ENCODE data around the gene TCHP.

Gene TCHP

DNA sequence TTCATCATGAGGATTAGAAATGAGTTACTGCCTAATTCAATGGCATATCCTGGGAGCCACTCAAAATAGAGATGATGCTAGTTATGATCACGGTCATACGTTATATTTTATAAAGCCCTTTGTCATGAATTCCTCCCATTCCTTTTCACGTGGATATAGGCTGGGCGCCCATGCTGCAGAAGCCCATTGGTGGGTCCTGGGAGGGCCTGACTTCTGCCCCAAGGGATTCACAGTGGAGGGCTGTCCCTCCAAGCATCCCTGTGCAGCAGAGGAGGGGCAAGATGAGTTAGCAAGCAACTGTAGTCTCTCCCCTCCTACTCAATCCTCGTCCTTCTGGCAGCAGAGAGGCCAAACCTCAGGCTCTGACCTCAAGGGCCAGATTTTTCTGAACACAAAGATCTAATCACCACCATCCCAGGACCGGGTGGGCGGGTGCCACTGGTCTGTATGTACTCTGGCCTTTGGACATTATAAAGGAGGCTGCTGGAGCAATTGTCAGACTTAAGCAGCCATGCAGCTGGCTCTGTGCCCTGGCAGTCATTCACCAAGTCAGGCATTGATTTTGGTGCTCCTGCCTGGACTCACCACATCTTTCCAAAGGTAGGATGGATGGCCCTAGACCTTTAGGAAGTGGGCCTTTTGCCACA, 28.3 kb upstream of the TCHP start:
- DNase-seq (ENCODE audit: insufficient read length, low spot score) (no peak), FAIRE-seq (no peak)
- no peak for TF ChIP-seq POLR2A (IDR thresholded peaks at IDR 0.05; ENCODE audit: low read depth, low read length)

DNA sequence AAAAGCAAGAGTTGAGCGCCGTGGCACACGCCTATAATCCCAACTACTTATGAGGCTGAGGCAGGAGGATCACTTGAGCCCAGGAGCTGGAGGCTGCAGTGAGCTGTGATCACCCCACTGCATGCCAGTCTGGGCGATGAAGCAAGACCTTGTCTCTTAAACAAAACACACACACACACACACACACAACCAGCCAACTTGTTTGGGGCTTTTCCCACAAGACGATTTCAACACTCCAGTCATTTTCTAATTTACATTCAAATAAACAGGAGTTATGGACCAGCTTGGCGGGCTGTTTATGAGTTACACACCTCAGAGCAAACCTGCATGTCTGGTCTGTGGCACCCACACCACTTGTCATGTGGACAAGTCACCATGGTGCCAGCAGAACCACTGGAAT, 26.4 kb upstream of the TCHP start:
- no peak for FAIRE-seq
- no peak for TF ChIP-seq POLR2A (IDR thresholded peaks at IDR 0.05; ENCODE audit: low read depth, low read length)
- DNase-seq (ENCODE audit: insufficient read length, low spot score), result no peak

- FAIRE-seq (no peak), DNase-seq (ENCODE audit: insufficient read length, low spot score) (no peak)
- no peak for TF ChIP-seq POLR2A (IDR thresholded peaks at IDR 0.05; ENCODE audit: low read depth, low read length)
Observed at GRCh38 chr12:109875572-109876131, 24.4 kb upstream of the TCHP start.

GRCh38 chr12:109876406-109876805, 23.7 kb upstream of the TCHP start:
- no peak for FAIRE-seq
- DNase-seq (ENCODE audit: insufficient read length, low spot score), result no peak
- no peak for TF ChIP-seq POLR2A (IDR thresholded peaks at IDR 0.05; ENCODE audit: low read depth, low read length)

- TF ChIP-seq POLR2A (IDR thresholded peaks at IDR 0.05; ENCODE audit: low read depth, low read length), result no peak
- FAIRE-seq (no peak), DNase-seq (ENCODE audit: insufficient read length, low spot score) (no peak)
Observed at GRCh38 chr12:109877504-109878246, 22.4 kb upstream of the TCHP start.

DNA sequence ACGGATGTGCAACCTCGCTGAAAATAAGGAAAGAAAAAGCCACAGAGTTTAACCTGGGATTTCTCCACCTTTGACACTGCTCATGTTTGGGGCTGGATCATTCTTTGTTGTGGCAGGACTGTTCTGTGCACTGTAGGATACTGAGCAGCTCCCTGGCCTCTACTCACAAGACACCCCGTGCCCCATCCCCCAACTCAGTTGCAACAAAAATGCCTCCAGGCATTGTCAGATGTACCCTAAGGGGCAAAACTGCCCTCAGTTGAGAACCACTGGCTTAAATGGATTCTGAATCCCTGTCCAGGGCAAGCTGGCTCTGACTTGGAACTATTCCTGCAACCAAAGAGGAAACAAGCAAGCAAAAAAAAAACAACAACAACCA, 21.8 kb upstream of the TCHP start:
- DNase-seq (ENCODE audit: insufficient read length, low spot score), result no peak
- no peak for FAIRE-seq
- no peak for TF ChIP-seq POLR2A (IDR thresholded peaks at IDR 0.05; ENCODE audit: low read depth, low read length)

- FAIRE-seq (no peak), DNase-seq (ENCODE audit: insufficient read length, low spot score) (no peak)
- TF ChIP-seq POLR2A (IDR thresholded peaks at IDR 0.05; ENCODE audit: low read depth, low read length), result no peak
Observed at GRCh38 chr12:109878749-109879148, 21.3 kb upstream of the TCHP start.

DNA sequence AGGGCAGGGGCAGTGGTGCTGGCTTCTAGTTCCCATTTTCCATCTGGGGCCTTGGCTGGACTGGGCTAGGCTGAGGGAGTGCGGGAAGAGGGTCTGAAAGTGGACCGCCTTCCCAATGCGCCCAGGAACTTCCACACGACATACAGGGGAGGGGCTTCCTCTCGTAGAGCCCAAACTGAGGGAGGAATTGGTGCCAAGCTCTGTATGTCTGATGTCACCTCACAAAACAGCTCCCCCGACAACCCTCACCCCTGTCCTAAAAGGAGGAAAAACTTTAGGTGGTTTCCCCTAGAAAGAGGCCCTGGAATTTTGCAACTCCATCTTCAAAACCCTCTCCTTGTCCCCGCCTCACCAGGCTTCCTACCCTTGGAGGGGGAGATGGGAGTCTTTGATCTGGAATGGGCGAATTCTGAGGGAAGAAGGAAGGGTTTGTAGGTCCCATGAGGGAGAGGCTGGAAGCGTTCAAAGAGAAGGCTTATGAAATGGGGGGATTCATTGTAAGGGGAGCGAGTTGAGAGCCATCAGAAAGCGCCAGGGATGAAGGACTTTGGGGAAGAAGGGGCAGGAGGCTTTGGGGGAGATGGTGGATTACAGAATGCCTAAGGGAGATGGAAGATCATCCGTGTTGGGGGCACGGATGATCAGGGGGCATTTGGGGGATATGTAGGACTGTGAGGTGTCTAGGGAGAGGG, 20.6 kb upstream of the TCHP start:
- no peak for TF ChIP-seq POLR2A (IDR thresholded peaks at IDR 0.05; ENCODE audit: low read depth, low read length)
- DNase-seq (ENCODE audit: insufficient read length, low spot score) (no peak), FAIRE-seq (no peak)

DNA sequence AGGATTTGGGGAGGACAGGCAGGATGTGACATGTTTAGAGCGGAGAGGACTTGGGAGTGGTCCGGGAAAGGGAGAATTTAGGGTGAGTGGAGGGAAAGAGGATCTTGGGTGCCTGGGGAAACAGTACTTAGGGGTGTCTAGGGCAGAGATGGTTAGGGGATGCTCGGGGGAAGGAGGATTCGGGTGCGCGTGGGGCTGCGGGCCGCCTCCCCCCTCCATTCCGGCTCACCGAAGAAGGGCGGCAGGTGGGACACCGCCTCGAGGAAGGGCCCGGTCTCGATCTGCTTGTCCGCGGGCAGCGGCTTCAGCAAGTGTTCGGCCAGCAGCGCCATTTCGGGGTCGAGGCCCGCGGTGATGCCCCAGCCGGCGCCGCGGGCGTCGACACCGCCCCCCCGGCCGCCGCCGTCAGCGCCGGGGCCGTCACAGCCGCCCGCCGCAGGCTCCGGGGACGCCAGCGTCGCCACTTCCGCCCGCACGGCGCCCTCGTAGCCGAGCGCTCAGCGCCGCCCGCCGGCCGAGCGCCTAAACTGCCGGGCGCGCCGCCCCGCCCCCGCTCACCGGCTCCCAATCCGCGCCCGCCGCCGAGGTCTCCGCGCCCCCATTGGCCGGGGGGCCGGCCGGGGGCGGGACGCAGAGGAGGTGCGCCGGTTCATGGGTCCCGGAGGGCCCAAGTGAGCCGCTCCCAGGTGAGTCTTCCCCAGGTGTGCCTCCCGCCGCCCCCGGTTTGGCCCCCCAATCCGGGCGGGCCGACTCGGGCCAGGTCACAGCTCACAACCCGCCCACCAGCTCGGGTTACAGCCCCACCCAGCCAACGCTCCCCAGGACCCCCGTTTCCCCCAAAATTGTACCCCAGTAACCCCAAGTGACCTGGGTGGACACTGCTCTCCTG, 19.8 kb upstream of the TCHP start, which contains the start of gene GLTP:
Gene GLTP, minus strand, starts transcription at position 499 of the 889 bp plus-strand sequence. Its CDS starts 167 bp downstream, at position 332.
- no peak for FAIRE-seq

GRCh38 chr12:109880938-109881337, 19.1 kb upstream of the TCHP start:
- no peak for TF ChIP-seq POLR2A (IDR thresholded peaks at IDR 0.05; ENCODE audit: low read depth, low read length)
- no peak for FAIRE-seq
- no peak for DNase-seq (ENCODE audit: insufficient read length, low spot score)

More for the DNA sequence above, 19.8 kb upstream of the TCHP start, which contains the start of gene GLTP:
- DNase-seq (ENCODE audit: insufficient read length, low spot score), result peak; percentile 80
- peak; percentile 64 for TF ChIP-seq POLR2A (IDR thresholded peaks at IDR 0.05; ENCODE audit: low read depth, low read length)

GRCh38 chr12:109881752-109882151, 18.3 kb upstream of the TCHP start:
- no peak for TF ChIP-seq POLR2A (IDR thresholded peaks at IDR 0.05; ENCODE audit: low read depth, low read length)
- DNase-seq (ENCODE audit: insufficient read length, low spot score), result no peak
- no peak for FAIRE-seq

DNA sequence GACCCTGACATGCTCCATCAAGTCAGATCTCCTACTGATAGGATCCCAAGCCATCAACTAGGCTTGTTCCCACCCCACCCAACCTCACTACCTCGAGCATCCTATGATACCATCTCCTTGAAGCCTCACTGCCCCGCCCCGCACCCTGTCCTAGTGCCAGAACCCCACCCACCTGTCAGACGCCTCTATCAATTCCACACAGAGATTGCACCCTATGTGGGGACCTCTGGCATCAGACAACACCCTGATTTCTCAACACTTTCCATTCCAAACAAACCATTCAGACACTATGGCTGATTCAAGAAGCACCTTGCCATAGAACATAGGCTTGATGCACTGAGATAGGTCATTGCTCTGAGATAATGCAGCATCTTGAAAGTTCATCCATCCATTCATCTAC, 16.6 kb upstream of the TCHP start:
- DNase-seq (ENCODE audit: insufficient read length, low spot score) (no peak), FAIRE-seq (no peak)
- no peak for TF ChIP-seq POLR2A (IDR thresholded peaks at IDR 0.05; ENCODE audit: low read depth, low read length)

DNA sequence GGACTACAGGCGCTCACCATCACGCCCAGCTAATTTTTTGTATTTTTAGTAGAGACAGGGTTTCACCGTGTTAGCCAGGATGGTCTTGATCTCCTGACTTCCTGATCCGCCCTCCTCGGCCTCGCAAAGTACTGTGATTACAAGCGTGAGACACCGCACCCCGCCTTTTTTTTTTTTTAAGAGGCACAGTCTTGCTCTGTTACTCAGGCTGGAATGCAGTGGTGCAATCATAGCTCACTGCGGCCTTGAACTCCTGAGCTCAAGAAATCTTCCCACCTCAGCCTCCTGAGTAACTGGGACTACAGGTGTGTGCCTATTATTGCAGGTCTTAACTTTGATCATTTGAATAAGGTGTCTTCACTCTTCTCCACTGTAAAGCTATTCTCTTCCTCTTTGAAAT, 14.5 kb upstream of the TCHP start:
- no peak for TF ChIP-seq POLR2A (IDR thresholded peaks at IDR 0.05; ENCODE audit: low read depth, low read length)
- DNase-seq (ENCODE audit: insufficient read length, low spot score) (no peak), FAIRE-seq (no peak)

Measured in H54 (cell line).